ENCODE data around the gene USP13. TPM values are rescaled to one million over a fixed set of nuclear protein-coding genes. Genes with fewer than 3 reads are reported as not detected.
A peak's percentile ranks its signal among the peaks of the same experiment; 100 is the strongest.

USP13 gene
- total and polyA plus RNA-seq, 2 of the 4 experiments (the other 2 are of a cell fraction), result 9.2 to 18.1 TPM

GRCh38 chr3:179671747-179672242 lies 19.0 kb downstream of the USP13 start:
- H2AK5ac ChIP-seq (ENCODE audit: low read depth, low read length), result no peak overlapping the region
- H4K91ac ChIP-seq (ENCODE audit: insufficient read depth, low read depth, low read length), result no peak overlapping the region
- H3K4me1 ChIP-seq (ENCODE audit: control insufficient read depth, insufficient read depth, low read length), result peaks cover 5% of the 10 kb centered on the region
- no peak overlapping the region for H4K5ac ChIP-seq (ENCODE audit: low read depth, low read length)
- 0 out of 2 replicates have a peak overlapping the region, but pooled peaks have one; percentile 6 for H3K23ac ChIP-seq (ENCODE audit: low read depth, low read length)
- H3K36me3 ChIP-seq (ENCODE audit: control insufficient read depth, insufficient read depth, low read length), result no peaks in the 10 kb centered on the region; the same call in 1 of the 2 replicates
- no peak overlapping the region for H4K8ac ChIP-seq (ENCODE audit: low read depth in 2 of 2, low read length in 2 of 2)
- peaks cover 17% of the 10 kb centered on the region for H4K20me1 ChIP-seq (ENCODE audit: insufficient read depth, low read length)
- H3K27me3 ChIP-seq (ENCODE audit: control insufficient read depth, insufficient read depth, low read length), result no peaks in the 10 kb centered on the region
- H3K9me3 ChIP-seq (ENCODE audit: control insufficient read depth, insufficient read depth, low read length), result no peaks in the 10 kb centered on the region
- intact Hi-C loops (cut with micrococcal nuclease) (no loop called here), in situ Hi-C loops (cut with MboI; ENCODE audit: low sequenced_read_pairs) (no loop called here), dilution Hi-C loops (cut with HindIII; ENCODE audit: low sequenced_read_pairs, unreplicated experiment) (no loop called here)
- H2BK5ac ChIP-seq (ENCODE audit: low read depth, low read length, poor library complexity, severe bottlenecking), result no peak overlapping the region
- TF ChIP-seq CEBPB (IDR thresholded peaks at IDR 0.05; ENCODE audit: low read depth, low read length) (peak; percentile 72; the same call in 1 of the 2 replicates), NFE2L2 (IDR thresholded peaks at IDR 0.05; ENCODE audit: low read depth, low read length) (no peak), BHLHE40 (IDR thresholded peaks at IDR 0.05; ENCODE audit: low read depth, low read length) (no peak)
- H3K4me2 ChIP-seq (ENCODE audit: low read depth, low read length), result no peak overlapping the region
- H2AFZ ChIP-seq (replicated peaks; ENCODE audit: low read length, poor library complexity), result no peak overlapping the region
- H3K14ac ChIP-seq (replicated peaks; ENCODE audit: low read depth, low read length), result no peak overlapping the region
- ChIA-PET CTCF (interaction anchor here (1.5 kb wide), 1 partner anchor 24 kb away, joined by 3 read pairs; no protein-coding TSS in a partner anchor), POLR2A (ENCODE audit: unreplicated experiment) (no interaction called here)
- no peak overlapping the region for H2BK15ac ChIP-seq (ENCODE audit: low read depth, low read length)
- no peak overlapping the region for H2AK9ac ChIP-seq (replicated peaks; ENCODE audit: low read depth, low read length, poor library complexity)
- no TSS peak for BruUV-seq (replicated peaks)
- H2BK20ac ChIP-seq (ENCODE audit: low read depth, low read length), result no peak overlapping the region
- H3K18ac ChIP-seq (ENCODE audit: low read depth, low read length), result no peak overlapping the region
- H3K79me1 ChIP-seq (ENCODE audit: low read depth in 1 of 2, low read length in 2 of 2), result peaks cover 25 to 77% of the 10 kb centered on the region in 2 experiments
- no peak overlapping the region for H3K4me3 ChIP-seq (ENCODE audit: insufficient read depth, low read depth, low read length)
- H3K27ac ChIP-seq (ENCODE audit: insufficient read depth, low read length), result no peak overlapping the region
- H3K56ac ChIP-seq (ENCODE audit: extremely low read depth, insufficient read depth, low read length), result no peak overlapping the region
- H3K4ac ChIP-seq (ENCODE audit: low read depth, low read length), result no peak overlapping the region
- H2BK120ac ChIP-seq (ENCODE audit: low read depth, low read length), result no peak overlapping the region
- 70% methylated on average over 2 of the region's 15 CpGs; no CpG with 5 or more reads in 1 of the 2 experiments for WGBS, 2 experiments (ENCODE audit: extremely low coverage in 2 of 2, insufficient read length in 1 of 2)
- ATAC-seq (ENCODE audit: low read depth) (peak; percentile 14; the same call in 1 of the 2 replicates), DNase-seq (peak; percentile 58)
- H3K9ac ChIP-seq (ENCODE audit: low read depth, low read length), result no peak overlapping the region
- H3K9me1 ChIP-seq (ENCODE audit: insufficient read depth, low read length), result peaks cover 7% of the 10 kb centered on the region; the same call in 1 of the 2 replicates
